CD4-positive, alpha-beta T cell treated with Interleukin-17A for 4 hours (primary cell): Measurements from ENCODE around the gene NDUFAF2.
"Not testable (repeated sequence)": the region's sequence is repeated elsewhere in the genome, so short reads cannot be mapped to it uniquely, and the experiment has no call there.

Experiments
- DNase-seq: peaks from one replicate; pipeline ENCODE4 v3.0.0-alpha.2; 2020; ENCODE audit warnings: mixed read lengths

Gene NDUFAF2

DNA sequence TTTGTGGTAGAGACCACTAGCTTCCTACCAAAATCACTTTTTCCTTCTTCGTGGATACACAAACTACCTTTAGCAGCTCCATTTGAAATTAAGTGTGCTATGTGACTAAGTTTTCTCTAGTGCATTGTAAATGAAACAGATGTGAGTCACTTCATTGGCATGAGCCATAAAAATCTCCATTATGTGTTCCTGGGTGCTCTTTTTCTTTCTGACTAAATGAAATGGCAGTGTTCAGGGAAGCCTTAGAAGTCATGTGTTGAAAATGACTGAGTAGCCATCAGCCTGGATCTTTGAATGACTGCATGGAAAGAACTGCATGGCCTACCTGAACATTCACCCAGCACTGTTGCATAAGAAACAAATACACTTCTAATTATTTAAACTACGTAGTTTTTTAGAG is 107.9 kb downstream of the NDUFAF2 start:
- no peak for DNase-seq

DNA sequence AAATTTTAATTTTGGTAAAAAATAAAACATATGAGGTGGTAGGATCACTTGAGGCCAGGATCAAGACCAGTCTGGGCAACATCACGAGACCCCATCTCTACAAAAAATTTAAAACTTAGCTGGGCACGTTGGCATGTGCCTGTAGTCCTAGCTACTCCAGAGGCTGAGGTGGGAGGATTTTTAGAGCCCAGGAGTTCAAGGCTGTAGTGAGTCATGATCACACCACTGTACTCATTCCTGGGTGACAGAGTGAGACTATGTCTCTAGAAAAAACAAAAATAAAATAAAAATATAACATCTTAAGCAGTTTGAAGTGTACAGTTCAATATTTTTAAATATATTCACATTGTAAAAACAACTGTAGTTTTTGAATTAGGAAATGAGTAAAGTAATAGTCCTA is 108.9 kb downstream of the NDUFAF2 start:
- no peak for DNase-seq

DNA sequence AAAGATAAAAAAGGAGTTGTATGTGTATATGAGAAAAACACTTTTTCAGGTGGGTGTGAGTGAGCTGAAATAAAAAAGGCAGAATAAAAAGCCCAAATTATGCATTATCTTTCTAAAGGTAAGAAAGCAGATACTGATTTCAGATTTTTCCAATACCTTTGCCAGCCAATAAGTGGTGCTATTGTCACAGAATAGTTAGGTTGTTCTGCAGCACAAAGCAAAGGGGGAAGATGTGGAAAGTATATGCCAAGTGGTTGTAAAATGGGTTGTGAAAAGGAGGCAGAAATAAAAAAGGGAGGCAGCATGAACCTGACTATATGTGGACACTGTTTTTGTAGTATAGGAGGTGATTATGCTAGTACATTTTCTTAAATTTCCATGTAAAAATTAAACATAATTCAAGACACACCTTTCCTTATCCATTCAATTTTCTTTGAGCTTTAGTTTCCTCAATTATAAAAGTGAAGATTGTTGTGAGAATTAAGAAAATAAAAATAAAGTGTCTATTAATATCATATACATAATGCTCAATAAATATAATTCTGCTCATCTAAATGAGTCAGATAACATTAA is 110.5 kb downstream of the NDUFAF2 start:
- DNase-seq, result no peak

DNA sequence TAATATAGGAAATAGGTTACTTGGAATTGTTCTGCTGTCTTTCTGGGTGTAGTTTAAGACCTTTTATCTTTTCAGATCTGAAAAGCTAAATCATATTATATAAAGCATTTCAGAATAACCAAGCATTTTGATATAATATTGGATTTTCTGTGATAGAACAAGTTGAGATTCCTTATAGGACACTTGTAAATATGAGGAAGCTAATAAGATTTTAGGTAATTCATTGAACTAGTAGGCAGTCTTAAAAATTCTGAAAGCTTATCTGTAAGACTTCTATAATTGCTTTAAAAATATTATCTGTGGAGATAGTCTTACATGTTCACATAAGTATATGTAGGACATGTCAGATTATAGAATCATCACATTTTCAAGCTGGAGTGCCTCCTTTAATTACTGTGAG is 114.5 kb downstream of the NDUFAF2 start:
- no peak for DNase-seq

DNA sequence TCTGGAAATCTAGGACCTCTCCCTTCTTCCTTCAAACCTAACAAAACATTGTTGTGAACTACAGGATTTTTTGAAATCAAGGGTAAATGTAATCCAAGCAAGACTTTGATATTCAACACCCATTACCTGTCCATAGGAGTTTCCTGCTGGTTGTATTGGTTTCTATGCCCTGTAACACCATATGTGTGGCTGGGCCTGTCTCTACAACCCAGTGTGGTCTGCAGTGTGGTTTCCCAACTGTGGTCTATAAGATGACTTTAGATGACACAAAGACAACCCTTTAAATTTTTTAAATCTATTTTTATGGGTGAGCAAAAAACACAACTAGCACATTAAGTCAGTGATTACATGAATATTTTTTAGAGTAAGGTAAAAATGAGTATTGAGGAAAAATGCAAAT is 124.1 kb downstream of the NDUFAF2 start:
- no peak for DNase-seq

DNA sequence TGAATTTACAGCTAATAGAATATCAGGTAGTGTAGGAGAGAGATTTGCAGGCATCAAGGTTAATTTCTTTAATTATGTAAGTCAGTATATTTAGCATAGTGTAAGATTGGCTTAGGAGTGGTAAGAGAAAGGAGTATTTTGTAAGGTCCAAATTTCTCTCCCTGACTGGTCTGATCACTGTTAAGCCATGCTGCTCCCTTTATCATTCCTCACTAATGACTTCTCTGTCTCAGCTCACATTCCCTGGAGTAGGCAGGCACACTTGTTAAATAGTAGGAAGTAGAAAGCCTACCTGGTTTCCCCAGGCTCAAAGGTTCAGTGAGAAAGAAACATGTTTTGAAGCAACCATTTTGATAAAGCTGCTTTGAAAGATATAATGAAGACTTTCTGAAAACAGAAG is 126.5 kb downstream of the NDUFAF2 start:
- DNase-seq, result no peak

DNA sequence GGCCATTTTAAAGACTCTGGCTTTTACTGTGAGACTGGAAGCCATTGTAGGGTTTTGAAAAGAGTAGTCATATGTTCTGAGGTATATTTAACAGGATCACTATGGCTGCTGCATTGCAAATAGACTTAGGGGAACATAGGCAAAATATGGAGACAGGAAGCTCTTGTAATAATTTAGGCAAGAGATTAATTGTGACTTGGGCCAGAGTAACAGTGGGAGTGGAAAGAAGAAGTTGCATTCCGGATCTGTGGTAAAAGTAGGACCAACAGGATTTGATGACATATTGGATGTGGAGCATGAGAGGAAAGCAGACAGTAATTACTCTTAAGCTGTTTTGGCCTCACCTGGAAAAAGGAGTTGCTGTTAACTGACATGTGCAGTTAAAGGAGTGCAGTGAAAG is 131.6 kb downstream of the NDUFAF2 start:
- no peak for DNase-seq

DNA sequence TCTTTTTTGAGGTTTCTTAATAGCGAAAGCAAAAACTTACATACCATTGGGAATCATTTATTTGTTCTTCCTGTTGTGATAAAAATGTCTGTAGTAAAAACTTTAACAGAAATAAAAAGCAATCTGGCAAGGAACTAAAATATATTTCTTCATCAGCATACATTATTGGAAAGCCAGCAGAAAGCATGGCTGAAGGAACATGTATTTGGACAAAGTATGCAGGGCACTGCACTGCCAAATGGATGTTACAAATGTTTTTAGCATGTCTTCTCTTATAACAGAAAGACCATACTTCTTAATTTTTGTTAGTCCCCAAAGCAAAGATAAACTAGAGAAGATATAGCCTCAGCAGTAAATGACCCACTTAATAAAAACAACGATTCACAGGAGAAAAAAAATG is 136.7 kb downstream of the NDUFAF2 start:
- DNase-seq, result no peak

DNA sequence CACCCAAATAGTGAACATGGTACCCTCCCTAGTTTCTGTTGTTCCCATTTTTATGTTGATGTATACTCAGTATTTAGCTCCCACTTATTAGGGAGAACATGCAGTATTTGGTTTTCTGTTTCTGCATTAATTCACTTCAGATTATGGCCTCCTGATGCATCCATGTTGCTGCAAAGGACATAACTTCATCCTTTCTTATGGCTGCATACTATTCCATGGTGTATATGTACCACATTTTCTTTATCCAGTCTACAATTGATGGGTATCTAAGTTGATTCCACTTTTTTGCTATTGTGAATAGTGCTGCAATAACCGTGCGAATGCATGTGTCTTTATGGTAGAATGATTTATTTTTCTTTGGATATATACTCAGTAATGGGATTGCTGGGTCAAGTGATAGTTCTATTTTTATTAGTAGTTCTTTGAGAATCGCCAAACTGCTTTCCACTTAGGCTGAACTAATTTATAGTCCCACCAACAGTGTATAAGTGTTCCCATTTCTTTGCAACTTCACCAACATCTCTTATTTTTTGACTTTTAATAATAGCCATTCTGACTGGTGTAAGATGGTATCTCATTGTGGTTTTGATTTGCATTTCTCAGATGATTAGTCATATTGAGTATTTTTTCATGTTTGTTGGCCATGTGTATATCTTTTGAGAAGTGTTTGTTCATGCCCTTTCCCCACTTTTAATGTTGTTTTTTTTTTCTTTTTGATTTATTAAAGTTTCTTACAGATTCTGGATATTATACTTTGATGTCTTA is 137.7 kb downstream of the NDUFAF2 start:
- DNase-seq, result no peak

DNA sequence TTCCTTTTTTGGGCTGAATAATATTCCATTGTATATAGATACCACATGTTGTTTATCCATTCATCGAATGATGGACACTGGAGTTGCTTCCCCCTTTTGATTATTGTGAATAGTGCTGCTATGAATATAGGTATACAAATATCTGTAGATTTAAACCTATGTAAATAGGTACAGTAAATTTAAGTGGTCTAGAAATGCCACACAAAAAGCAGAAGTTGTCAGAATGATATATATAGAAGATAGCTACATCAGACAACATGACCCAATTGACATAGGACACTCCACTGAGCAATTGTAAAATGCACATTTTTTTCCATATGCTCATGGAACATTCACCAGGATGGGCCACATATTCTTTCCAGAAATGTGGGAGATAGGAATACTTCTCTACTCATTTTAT is 139.7 kb downstream of the NDUFAF2 start:
- DNase-seq, result no peak

DNA sequence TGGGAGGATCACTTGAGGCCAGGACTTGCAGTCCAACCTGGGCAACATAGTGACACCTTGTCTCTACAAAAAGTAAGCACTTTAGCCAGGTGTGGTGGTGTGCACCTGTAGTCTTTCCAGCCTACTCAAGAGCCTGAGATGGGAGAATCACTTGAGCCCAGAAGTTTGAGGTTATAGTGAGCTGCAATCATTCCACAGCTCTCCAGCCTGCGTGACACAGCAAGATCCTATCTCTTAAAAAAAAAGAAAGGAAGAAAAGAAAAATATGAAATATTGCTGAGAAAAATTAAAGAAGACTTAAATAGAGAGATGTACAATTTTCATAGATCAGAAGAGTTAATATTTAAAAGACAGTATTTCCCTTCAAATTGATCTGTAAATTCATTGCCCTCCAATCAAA is 140.9 kb downstream of the NDUFAF2 start:
- no peak for DNase-seq

DNA sequence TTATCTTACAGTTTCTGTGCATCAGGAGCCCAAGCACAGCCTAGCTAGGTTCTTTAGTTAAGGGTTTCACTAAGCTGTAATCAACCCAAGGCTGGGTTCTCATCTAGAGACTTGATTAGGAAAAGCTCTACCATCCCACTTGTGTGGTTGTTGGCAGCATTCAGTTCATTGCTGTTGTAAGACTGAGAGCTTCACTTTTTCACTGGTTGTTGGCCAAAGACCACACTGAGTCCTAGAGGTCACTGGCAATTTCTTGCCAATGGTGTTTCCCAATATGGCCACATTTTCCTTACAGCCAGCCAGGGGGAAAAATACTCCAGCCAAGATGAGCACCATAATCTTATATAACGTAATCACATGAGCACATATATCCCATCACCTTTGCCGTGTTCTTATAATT is 142.9 kb downstream of the NDUFAF2 start:
- no peak for DNase-seq

DNA sequence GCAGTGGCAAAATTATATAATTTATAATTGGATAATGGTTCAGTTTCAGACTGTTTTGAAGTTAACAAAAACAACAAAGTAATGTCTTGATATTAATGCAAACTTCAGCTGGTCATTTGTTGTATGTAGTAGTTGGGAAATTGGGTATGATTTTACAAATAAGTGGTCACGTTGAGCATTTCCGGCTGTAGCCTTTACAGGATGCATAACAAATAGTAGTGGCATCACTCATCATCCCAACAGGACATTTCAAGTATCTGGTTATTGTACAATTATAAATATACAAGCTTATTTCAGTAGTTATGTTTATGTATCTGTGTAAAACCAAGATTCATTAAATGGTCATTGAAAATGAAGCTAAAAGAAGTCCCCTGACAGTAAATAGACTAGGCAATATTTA is 144.3 kb downstream of the NDUFAF2 start:
- no peak for DNase-seq

DNA sequence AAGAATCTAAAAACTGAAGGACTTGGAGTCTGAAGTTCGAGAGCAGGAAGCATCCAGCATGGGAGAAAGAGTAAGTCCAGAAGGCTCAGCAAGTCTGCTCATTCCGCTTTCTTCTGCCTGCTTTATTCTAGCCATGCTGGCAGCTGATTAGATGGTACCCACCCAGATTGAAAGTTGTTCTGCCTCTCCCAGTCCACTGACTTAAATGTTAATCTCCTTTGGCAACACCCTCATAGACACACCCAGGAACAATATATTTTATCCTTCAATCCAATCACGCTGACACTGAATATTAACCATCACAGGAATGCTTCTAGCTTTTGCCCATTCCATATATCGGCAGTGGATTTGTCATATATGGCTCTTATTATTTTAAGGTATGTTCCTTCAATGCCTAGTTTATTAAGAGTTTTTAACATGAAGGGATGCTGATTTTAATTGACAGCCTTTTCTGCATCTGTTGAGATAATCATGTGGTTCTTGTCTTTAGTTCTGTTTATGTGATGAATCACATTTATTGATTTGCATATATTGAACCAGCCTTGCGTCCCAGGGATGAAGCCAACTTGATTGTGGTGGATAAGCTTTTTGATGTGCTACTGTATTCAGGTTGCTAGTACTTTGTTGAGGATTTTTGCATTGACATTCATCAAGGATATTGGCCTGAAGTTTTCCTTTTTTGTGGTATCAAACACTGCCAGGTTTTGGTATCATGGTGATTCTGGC is 148.2 kb downstream of the NDUFAF2 start:
- DNase-seq, result not testable (repeated sequence)

DNA sequence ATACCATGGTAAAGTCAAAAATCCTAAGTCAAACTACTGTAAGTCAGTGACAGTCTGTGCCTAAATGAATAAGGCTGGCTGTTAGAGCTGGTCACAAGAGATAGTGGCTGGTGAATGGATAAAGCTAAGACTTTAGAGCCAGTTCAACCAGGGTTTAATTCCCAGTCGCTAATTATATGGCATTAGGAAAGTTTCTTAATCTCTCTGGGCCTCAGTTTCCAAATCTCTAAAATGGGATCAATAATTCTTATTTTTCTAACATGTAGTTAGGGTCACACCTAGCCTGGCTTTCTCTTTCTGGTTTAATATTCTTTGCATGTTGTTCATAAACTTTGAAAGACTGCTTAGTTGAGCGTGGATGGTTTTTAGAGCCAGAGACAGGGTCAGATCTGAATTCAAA is 152.5 kb downstream of the NDUFAF2 start:
- DNase-seq, result no peak

DNA sequence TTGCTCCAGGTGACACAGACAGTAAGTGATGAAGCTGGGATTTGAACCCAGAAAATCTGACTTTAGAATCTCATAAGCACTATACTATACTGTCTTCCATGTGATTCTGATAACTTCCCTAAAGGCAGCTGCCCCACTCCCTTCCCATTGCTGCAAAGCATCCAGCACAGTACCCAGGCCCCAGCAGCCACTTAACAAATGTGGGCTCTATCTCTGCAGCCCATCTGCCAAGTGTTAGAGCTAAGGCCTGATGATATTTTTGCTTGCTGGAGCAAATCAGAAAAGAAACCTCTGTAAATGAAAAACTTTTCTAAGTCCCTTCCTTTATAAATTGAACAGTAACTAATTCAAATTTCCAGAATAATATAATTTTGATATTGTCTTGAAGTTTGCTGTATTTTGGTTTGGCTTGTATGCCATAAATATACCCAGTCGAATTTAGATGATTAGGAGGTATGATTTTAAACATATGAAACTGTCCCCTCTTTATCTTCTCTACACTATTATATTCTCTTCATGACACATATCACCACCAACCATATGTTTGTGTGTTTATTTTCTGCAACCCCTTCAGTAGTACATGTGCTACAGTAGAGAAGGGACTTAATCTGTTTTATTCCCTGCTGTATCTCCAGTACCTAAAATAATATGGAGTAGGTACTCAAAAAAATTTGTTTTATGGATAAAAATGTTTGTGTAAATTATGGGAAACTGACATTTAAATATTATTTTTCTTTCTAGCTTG is 153.4 kb downstream of the NDUFAF2 start:
- DNase-seq, result no peak

DNA sequence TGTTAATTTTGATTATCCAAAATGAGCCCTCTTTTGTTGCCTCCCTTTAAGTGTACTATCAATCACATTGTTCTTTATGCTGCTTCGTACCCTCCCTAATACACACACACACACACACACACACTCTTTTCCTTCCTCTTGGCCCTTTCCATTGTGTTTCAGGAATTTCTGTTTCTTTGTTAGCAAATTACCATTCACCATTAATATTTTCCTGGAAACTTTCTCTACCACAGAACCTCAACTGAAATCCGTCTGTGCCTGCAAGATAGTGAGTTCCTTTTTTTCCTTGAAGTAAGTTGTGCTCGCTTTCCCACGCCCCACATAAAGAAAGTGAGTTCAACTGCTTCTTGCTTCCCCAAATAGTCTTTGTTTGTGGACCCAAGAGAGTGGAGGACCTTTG is 155.4 kb downstream of the NDUFAF2 start:
- DNase-seq, result no peak

DNA sequence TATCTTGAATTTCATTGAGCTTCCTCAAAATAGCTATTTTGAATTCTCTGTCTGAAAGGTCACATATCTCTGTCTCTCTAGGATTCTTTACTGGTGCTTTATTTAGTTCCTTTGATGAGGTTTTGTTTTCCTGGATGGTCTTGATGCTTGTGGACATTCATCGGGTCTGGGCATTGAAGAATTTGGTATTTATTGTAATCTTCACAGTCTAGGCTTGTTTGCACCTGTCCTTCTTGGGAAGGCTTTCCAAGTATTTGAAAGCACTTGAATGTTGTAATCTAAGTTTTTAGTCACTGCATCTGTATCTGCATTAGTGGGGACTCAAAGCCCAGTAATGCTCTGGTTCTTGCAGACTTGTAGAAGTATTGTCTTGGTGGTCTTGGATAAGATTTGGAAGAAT is 169.4 kb downstream of the NDUFAF2 start:
- DNase-seq, result no peak

DNA sequence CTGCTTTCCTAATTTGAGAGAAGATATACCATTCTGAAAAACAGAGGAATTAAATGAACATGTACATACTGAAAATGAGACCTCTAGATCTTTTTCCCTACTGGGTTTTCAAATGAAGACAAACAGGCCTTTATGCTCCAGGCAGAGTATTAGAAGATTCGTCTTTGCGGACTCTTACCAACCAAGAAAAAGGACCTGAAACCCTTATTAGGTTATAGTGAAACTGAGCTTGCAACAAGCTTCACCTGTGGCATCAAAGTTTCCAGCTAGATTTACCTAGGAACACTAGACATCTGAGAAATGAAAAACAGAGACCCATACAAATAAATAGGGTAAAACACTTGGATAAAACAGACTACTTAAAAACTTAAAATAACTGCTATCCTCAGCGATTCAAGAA is 171.0 kb downstream of the NDUFAF2 start:
- no peak for DNase-seq

DNA sequence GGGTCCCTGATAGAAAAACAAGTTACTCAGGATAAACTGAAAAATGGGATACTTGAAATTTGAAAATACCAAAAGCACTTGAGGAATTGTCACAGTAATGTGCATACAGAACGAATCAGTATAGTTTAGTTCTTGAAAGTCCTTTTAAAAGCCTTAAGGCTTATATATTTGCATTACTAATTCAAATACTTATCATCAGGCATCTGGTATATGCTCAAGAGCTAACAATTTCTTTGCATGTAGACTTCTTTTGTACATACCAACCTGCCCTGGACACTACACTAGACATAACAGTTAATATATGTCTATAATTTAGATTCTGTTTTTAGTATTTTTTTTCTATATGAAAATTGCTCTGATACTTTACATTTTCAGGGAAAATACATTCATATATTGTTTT is 174.1 kb downstream of the NDUFAF2 start:
- DNase-seq, result no peak

DNA sequence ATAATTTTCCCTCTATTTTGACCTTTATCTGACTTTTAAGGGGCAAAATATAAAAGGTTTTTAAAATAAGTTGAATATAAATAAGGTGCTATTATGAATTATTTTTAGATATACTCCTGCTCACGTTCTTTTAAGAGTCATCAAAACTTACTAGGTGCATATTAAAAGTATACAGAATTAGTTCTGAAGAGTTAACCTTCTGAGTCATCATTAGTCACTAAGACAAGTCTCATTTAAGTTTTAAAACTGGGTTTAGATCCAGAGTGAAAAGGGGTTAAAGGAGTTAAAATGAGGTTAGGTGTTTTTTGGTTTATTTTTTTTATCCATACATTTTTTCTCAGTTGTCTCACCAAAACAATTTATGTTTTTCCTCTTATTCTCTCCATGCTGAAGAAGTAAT is 175.5 kb downstream of the NDUFAF2 start:
- DNase-seq, result no peak

DNA sequence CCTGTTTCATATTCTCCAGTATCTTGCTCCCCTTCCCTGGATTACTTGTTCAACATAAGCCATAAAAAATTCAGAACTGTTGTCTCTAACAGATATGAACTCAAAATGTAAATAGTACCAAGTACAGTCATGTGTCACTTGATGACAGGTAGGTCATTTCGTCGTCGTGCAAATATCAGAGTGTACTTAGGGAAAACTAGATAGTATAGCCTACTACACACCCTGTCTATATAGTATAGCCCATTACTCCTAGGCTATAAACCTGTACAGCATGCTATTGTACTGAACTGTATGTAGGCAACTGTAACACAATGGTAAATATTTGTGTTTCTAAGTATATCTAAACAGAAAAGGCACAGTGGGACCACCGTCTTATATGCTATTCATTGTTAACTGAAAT is 178.1 kb downstream of the NDUFAF2 start:
- no peak for DNase-seq

DNA sequence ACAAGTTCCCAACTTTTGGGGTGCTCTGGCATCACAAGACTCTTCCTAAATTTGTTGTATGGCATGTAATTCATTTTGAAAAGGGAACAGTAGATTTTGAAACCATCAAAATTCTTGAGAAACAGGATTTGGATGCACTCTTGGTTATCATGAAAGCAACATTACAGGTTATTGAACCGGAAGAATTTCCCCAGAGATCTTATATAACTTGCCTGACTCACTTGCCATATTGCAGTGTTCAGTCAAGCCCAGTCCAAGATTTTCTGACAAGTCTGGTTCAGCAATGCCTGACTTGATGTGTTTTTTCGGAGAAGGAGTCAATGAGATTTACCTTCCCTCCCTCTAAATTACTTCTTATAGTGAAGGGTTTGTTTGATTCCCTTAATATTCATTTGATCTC is 185.3 kb downstream of the NDUFAF2 start:
- no peak for DNase-seq

DNA sequence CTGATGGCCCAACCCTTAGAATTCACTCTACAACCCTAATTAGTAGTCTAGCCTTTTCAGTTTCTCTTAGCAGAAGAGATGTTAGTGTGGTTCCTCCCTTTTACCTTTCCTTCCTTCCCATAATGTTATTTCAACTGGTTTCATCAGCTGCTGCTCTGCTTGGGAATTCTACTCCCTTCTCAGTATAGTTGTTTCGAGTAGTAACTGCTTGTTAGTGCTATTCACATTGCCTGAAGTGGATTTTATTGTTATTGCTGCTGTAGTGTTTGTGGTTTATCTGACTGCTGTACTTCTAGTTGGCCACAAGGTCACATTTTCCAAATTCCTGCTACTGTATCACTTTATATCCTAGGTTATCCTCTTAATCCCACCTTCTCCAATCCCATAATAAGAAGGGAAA is 187.6 kb downstream of the NDUFAF2 start:
- no peak for DNase-seq
